Fibroblast of the conjunctiva (primary cell): ENCODE results near the gene SEPTIN8.

ENCODE experiments used
- DNase-seq: peaks from one replicate; pipeline ENCODE4 v3.0.0-alpha.2; 2010; ENCODE audit warnings: low read depth

Gene SEPTIN8, protein sequence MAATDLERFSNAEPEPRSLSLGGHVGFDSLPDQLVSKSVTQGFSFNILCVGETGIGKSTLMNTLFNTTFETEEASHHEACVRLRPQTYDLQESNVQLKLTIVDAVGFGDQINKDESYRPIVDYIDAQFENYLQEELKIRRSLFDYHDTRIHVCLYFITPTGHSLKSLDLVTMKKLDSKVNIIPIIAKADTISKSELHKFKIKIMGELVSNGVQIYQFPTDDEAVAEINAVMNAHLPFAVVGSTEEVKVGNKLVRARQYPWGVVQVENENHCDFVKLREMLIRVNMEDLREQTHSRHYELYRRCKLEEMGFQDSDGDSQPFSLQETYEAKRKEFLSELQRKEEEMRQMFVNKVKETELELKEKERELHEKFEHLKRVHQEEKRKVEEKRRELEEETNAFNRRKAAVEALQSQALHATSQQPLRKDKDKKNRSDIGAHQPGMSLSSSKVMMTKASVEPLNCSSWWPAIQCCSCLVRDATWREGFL

DNA sequence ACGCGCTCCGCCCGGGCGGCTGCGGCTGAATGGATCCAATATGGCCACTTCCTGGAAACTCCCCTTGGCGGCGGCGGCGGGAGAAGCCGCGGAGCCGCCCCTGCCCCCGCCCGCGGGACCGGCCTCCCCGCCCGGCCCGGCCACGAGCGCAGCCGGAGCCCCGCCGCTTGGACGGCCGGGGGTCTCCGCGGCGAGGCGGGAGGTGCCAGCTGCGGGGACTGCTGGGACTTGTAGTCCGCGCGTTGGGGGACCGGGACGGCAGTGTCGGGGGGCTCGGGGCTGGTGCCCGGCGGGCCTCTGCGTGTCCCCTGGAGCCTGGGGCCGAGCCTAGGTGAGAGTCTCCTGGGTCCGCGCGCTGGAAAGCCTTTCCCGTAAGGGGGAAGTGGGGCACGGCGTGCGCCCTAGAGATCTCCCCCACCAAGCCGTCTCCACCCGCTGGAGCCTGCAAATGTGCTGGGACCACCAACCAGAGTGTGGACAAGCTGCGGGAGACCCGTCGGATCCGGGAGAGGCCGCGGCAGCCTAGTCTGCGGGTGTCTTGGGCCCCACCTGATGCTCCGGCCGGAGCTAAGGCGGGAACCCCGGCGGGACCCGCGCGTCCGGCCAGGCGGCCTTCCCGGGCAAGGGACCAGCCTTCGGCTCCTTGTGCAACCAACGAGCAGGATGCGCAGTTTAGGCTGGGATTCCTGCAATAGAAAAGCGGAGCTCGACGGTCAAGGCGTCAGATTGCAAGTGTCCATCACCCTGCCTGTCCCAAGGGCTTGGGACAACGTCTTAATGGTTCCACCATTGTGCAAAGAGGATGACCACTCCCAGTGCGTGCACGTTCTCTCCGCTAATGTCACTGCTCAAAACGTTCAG, at the start of gene SEPTIN8:
Gene SEPTIN8, minus strand, starts transcription at position 31 of the 861 bp plus-strand sequence. CDS start 102 bp downstream, outside the sequence.
- no peak for DNase-seq

DNA sequence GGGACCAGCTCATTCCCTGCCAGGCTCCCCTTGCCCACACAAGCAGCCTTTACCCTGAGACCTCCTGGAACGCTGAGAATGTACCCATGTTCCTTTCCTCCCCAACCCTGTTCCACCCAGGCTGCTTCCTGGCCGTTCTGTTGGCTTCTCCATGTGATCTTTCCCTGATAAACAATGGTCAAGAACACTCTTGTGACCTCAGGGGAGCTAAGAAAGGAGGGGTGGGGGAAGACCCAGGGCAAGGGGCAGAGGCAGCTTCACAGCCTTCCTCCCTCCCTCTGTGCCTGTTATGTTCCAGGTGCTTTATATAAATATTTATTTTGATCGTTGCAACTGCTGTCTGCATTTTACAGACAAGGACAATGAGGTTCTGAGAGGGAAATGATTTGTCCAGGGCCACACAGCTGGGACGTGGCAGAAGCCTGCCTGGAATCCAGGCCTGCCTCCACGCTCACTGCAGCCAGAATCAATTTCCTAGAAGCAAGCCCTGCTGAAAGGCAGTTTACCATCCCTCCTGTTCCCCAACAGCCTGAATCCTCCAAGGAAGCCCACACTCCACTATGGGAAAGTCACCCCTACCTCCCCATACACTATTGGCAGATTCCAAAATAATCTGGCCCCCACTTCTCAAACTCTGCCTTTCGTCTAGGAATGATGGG, 49.5 kb upstream of the SEPTIN8 start:
- no peak for DNase-seq

DNA sequence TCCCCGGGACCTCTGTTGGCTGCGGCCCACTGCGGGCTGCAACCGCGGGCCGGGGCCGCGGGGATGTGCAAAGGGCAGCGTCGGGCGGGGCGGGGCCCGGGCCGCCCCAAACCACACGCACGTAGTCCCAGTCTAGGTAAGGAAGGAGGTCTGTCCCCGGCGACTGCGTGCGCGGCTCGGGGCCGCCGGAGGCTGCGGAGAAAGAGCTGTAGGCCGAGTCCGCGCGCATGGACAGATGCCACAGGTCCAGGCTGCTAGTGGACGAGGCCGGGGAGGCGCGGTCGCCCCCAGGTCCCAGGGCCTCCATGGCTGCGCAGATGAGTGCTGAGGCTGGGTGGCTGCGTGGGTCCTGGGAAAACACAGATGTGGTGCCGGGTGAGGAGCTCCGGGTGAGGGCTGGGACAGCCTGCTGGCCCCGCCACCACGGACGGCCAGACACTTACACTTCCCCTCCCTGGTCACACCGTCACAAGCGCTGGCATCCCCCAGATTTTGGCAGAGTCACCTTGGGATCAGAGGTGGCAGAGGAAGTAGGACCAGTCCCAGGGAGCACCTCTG, 48.9 kb upstream of the SEPTIN8 start:
- DNase-seq = no peak

DNA sequence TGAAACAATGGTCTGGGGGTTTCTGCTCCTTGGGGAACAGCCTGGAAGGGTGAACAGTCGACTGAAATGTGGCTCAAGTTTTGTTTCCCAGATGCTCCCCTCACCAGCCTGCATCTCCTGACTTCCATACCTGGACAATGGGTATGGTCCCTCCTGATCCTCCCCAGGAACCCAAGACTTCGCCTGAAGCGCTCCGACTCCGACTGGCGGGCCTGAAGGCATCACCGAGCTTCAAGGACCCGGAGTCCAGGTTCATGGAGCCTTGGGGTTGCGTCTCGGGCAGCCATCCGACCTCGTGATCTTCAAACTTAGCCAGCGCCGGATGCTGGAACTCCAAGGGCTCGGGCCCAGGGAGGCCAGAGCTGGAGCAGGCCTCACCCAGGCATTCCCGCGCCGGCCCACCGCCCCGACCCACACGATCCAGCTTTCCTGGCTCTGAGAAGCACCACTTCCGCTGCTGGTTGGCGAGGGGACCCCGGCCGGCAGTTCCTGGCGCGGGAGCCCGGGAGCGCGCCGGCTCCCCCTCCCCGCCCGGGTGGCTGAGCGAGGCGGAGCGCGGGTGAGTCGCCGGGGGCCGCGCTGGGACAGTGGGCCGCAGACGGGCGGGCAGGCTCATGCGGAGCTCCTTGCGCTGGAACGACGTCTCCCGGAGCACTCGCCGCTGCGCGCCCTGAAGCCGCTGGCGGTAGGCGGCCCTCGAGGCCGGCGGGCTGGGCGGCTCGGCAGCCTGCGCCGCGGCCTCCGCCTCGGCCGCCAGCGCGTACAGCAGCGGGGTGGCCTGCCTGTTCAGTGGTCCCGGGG, 48.2 kb upstream of the SEPTIN8 start:
- DNase-seq = no peak

DNA sequence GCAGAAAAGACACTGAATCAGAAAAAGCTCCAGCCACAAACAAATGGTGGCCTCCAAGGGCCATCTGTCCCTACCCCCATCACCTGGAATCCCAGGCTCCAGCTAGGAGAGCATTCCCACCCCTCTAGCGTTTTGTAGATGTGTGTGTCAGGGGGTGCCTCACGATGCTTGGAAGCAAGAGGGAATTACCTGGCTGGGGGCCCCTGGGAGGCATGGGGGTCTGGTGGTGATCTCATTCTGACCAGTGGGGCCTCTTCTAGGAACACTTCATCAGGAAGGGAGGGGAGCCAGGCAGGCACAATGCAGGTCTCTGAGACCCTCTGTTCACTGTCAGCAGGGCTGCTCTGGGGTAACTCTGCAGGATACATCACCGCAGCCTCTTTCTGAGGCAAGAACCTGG, 47.4 kb upstream of the SEPTIN8 start:
- no peak for DNase-seq

DNA sequence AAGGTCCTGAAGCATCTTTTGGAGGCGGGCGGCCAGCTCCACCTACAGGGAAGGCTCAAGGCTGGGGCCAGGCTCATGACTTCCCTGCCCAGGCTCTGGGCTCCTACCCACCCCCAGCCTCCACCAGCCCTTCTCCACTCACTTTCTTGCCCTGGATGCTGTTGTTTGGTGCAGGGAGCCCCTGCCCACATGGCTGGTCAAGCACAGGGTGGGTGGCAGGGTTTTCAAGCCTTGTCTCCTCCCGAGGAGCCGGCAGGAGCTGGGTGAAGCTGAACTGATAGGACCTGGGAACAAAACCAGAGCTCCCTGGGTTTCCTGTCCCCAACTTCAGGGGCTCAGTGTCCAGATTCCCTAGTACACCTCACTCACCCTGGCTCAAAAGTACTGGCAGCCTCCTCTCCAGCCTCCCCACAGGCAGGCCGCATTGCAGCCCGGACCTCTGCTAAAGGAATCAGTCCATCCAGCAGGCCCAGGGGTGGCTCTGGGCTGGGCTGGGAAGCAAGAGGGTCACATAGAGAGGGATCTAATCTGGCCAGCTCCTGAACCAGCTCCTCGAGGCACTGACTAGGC, 46.5 kb upstream of the SEPTIN8 start:
- no peak for DNase-seq

DNA sequence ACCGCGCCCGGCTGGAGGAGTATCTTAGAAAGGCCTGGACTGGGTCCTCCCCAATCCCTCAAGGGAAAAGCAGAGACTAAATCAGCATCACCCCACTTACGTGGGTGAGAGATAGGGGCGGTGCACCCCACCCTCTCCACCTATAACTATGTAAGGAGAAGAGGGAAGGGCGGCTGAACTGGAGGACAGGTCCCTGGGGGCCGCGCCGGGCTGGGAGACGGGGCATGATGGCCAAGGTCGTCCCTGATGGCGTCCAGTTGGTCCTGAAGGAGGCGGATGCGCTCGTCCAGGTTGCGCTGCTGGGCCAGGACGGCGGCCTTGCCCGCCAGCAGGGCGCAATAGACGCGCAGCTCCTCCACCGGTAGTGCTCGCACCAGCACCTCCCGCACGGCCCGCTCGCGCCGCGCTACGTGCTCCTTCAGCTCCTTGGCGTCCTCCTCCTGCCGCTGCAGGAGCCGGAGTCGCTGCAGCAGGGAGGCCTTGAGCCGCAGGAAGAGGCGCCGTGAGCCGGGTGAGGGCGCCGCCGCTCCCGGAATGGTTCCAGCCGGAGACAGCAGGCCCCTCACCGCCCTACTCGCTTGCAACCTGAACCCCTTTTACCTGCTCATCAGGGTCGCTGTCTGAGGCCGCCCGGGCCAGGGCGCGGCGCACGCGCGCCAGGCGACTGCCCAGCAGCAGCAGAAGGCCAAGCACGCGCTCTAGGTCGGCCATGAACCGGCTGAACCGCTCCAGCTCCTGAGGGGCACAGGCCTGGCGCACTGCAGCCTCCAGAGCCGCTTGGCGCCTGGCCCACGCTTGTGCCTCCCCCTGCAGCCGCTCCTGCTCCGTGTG, 45.8 kb upstream of the SEPTIN8 start:
- DNase-seq = no peak

DNA sequence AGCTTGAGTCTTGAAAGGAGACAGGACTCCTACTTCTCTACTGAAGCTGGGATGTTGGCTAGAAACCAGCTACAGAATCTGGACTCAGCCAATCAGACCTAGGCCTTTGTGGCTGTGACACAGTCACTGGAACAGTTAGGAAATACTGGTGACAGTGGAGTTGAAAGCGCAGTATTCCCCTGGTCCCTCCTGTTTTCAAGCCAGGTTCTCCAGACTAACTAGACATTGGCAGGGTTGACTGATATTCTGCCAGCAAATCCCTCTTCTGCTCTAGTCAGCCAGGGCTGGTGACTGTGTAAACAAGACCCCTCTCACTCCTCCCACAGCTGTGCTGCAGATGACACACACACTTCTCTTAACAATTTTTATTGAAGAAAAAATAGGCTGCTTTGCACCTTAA, 44.8 kb upstream of the SEPTIN8 start:
- no peak for DNase-seq

DNA sequence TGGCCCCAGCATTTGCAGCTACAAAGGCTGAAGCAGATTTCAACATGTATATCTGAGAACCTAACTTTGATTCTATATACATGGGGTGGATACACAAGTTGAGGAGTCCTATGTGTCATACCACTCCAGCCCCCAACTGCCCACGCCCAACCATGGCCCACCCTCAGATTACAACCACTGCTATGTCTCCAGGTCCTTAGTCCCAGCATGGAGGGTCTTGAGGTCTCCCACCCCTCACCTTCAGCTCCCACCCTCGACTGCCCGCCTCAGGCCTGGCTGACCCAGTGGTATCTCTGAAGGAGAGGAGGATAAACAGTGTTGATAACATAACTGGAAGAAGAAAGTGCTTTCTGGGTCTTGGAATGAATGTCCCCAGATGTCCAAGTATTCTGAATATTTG, 44.3 kb upstream of the SEPTIN8 start:
- no peak for DNase-seq

DNA sequence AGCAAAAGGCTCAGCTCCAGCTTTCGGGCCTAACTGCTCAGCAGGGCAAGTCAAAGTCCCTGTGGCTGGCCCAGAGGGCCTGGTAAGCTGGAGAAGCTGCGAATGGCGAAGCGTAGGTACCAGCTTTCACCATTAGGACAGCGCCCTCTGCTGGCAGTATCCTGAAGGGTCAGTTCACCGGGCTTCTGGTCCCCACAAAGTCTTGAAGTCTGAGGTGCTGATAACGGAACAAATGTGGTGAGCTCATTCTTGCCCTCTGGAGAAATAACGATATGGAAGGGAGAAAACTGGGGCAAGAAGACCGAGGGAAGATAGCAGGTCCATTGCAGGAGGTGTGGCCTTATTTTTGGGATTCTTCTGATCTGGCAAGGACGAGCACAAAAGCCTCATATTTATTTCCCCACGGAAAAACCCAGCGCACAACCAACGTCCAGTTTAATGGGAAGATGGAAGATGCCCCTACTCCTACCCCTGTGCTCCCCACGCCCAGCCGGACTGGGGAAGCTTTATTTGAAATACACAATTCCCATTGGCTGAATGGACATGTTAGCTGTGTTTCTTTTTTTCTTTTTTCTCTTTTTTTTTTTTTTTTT, 43.2 kb upstream of the SEPTIN8 start:
- peak; percentile 89 for DNase-seq

DNA sequence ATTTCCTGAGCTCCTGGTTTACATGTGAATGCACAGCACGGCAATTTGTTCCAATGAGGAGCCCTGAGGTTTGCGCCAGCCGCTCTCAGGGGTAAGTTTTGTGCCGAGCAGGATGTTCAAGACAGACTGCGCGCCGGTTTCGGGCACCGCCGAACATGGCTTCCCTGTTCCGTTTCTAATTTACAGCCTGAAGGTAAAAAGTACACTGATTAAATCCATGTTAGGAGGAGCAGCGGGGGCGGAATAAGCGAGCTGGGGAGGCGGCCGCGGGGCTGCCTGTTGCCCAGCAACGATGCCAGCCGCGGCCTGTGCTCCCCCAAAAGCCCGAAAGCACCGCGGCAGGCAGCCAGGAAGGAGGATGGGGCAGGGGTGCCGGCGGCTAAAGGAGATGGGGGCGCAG, 42.4 kb upstream of the SEPTIN8 start:
- no peak for DNase-seq

DNA sequence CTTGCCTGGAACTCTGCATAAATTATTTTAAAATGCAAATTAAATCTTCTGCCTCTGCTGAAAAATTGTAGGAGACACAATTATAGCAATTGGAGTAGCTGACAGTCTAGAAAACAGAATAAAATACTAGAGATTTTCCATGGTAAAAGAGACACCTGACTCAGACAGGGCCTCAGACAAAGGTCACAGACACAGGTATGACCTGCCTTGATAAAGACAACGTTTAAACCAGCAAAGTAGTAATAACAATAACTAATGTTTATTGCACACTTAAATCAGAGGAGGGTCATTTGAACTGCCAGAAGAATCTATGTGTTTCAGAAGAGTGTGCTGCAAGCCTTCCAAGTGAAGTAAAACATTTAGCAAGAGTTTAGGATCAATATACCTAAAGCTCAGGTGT, 40.0 kb upstream of the SEPTIN8 start:
- no peak for DNase-seq

DNA sequence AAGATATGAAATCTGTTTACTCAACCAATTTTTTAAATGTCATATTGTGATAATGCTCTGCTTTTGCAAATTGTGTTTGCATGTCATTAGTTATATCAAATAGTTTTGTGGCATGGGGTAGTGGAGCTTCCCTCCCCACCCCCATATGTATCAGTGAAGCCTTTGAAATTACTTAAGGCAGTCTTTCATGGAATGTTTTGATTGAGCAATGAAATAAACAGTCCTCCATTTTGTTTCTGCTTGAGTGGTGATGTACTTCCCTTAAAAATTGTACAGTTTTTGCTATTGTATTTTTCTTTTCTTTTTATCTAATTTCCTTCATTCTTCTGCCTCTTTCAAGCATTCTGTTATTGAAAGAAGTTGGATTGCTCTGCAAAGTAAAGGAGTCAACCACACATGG, 39.5 kb upstream of the SEPTIN8 start:
- DNase-seq = no peak

DNA sequence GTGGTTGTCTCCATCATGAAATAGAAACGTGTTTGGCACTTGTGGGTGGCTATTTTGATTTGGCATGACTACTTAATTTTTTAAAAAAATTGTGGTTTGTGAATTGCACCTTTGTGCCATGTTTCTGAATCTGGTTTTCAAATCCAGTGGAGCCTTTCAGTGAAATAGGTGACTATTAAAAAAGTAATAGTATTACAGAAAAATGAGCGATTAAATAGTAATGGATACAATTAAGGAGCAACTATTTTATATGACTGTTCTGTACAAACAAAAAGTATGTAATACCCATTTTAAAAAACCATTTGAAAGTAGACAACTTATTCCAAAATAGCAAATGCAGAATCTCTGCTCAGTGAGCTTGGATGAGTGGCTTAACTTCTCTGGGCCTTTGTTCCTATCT, 39.0 kb upstream of the SEPTIN8 start:
- DNase-seq = no peak

DNA sequence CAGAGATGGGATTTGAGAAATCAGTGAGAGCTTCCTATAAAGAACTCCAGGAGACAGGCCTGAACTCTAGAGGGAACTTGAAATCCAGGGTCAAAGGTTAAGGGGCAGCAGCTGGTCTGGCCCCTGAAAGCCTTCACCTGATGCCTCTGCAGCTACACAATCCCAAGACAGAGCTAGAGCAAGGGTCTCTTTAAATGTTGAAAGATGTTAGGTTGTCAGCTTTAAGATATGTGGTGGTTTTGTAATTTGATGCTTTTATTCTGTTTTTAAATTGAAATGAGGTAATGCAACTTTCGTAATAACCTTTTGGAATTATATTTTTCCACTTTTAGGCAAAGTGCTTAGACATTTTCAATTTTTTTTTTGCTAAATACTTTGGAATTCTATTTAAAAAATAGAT, 38.4 kb upstream of the SEPTIN8 start:
- DNase-seq = no peak

DNA sequence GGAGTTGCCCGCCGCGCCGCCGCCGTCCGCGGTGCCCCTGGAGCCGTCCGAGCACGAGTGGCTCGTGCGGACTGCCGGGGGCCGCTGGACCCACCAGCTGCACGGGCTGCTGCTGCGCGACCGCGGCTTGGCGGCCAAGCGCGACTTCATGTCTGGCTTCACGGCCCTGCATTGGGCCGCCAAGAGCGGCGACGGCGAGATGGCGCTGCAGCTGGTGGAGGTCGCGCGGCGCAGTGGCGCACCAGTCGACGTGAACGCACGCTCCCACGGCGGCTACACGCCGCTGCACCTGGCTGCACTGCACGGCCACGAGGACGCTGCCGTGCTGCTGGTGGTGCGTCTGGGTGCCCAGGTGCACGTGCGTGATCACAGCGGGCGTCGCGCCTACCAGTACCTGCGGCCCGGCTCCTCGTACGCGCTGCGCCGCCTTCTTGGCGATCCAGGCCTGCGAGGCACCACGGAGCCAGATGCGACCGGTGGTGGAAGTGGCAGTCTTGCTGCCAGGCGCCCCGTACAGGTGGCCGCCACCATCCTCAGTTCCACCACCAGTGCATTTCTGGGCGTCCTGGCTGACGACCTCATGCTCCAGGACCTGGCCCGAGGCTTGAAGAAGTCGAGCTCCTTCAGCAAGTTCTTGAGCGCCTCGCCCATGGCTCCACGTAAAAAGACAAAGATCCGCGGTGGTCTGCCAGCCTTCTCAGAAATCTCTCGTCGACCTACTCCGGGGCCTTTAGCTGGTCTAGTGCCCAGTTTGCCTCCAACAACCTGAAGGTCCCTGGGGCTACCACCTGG, 37.7 kb upstream of the SEPTIN8 start:
- DNase-seq = no peak

DNA sequence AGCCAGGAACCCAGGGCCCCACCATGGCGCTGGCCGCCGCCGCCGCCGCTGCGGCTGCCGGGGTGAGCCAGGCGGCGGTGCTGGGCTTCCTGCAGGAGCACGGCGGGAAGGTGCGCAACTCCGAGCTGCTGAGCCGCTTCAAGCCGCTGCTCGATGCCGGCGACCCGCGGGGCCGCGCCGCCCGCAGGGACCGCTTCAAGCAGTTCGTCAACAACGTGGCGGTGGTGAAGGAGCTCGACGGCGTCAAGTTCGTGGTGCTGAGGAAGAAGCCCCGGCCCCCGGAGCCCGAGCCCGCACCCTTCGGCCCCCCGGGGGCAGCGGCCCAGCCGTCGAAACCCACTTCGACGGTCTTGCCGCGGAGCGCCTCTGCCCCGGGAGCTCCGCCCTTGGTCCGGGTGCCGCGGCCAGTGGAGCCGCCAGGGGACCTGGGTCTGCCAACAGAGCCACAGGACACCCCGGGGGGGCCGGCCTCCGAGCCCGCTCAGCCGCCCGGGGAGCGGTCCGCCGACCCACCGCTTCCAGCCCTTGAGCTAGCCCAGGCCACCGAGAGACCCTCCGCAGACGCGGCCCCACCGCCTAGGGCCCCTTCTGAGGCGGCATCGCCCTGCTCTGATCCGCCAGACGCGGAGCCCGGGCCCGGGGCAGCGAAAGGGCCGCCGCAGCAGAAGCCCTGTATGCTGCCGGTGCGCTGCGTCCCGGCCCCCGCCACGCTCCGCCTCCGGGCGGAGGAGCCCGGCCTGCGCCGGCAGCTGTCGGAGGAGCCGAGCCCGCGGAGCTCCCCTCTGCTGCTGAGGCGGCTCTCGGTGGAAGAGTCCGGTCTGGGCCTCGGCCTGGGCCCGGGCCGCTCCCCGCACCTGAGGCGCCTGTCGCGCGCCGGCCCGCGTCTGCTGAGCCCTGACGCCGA, 36.8 kb upstream of the SEPTIN8 start:
- no peak for DNase-seq
